Activated T-cell treated with anti-CD3 and anti-CD28 coated beads, Interleukin-2, amount 50 U/mL, for 4 hours (primary cell): ENCODE results near the gene P2RX6. TPM values are rescaled to one million over a fixed set of nuclear protein-coding genes. Genes with fewer than 3 reads are reported as not detected.
"Not testable (repeated sequence)": the region's sequence is repeated elsewhere in the genome, so short reads cannot be mapped to it uniquely, and the experiment has no call there.

Source experiments
- ATAC-seq, 2 donors: fragments of 200-7000 bp; cut with Tn5 transposase; one replicate each; pipeline ENCODE4 v1.10.0; 2021
- DNase-seq: peaks from one replicate; pipeline ENCODE4 v3.0.0-alpha.2; 2020
- H3K27me3 Mint-ChIP-seq: one replicate; pipeline ENCODE4 v1.8.0; 2021; ENCODE audit warnings: low read depth, mixed read lengths
- H3K36me3 Mint-ChIP-seq: one replicate; pipeline ENCODE4 v1.8.0; 2022; ENCODE audit warnings: mixed read lengths; ENCODE audit not compliant: insufficient read depth
- H3K4me1 Mint-ChIP-seq: one replicate; pipeline ENCODE4 v1.8.0; 2021; ENCODE audit warnings: low read depth, mixed read lengths
- H3K4me3 Mint-ChIP-seq: one replicate; pipeline ENCODE4 v1.8.0; 2021; ENCODE audit warnings: mild to moderate bottlenecking, moderate library complexity, mixed read lengths
- H3K9me3 Mint-ChIP-seq: one replicate; pipeline ENCODE4 v1.8.0; 2021; ENCODE audit warnings: mixed read lengths
- total RNA-seq, 3 donors: library from RNA; stranded (reverse); gene quantifications; one replicate each; pipeline ENCODE4 v1.2.1, GENCODE V29; 2021

P2RX6 gene
- total RNA-seq, 3 donors from 2014 or later = 0.13 TPM; not detected in 2

DNA sequence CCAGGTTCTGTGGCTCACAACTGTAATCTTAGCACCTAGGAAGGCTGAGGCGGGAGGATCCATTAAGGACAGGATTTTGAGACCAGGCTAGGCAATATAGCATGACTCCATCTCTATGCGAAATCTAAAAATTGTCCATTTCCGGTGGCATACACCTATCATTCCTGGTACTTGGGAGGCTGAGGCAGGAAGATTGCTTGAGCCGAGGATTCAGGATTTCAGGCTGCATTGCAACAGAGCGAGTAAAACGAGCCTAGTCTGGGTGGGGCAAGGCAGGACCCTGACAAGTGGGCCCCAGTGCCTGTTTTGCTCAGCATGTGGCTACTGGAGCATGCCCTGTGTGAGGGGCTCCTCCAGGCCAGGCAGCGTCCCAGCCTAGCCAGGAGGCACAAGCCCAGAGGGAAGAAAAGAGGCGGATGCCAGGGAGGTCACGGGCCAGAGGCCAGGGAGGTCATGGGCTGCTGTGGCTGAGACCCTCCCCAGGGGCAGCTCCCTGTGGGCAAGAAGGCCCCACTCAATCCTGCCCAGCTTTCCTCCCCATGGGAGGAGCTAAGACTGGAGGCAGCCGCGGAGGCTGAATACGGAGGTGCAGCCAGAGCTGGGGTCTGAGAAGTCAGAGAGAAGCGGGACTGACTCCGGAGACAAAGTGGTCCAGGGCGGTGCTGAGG is 39.2 kb downstream of the P2RX6 start:
- Mint-ChIP-seq H3K4me1 (peaks cover 17% of the 10 kb centered on the region), H3K27me3 (peaks cover 6% of the 10 kb centered on the region), H3K4me3 (no peak overlapping the region), H3K36me3 (no peaks in the 10 kb centered on the region), H3K9me3 (no peaks in the 10 kb centered on the region)
- no peak for ATAC-seq
- DNase-seq = no peak

DNA sequence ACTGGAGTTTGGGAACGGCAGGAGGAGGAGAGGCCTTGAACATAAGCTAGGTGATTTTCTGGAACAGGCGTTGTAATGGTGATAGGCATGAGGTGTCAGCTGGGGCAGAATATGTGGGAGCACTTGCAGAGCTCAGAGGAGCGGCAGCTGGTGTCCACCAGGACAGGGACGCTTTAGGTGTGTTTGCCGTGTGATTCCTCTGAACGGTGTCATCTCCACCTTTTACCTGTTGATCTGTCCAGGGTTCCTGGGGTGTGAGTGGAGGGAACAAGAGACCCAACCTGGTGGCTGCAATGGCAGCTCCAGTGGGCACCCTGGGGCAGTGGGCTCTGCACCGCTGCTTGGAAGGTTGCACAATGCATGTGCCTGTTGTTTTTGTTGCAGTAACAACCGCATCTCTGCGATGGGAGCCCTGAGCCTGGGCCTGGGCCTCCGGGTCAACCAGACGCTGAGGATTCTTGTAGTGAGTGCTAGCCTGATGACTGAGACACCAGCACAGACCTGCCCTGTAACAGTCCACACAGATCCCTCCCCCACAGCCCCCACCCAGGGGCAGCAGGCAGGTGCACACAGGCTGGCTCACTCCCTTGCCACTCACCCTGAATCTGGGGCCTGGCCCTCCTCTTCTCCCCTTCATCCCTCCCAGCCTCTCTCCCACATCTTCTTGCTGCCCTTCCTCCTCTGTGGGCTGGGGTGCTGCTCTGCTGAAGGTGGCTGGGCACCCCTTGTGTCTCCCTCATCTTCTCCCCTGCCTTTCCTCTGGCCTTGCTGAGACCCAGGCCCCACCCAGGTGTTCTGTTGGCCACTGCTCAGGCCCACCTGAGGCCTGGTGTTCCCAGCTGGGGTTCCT is 40.0 kb downstream of the P2RX6 start:
- Mint-ChIP-seq H3K4me1 (peaks cover 17% of the 10 kb centered on the region), H3K9me3 (no peaks in the 10 kb centered on the region), H3K36me3 (no peaks in the 10 kb centered on the region), H3K4me3 (no peak overlapping the region), H3K27me3 (peaks cover 6% of the 10 kb centered on the region)
- ATAC-seq (no peak), DNase-seq (no peak)

DNA sequence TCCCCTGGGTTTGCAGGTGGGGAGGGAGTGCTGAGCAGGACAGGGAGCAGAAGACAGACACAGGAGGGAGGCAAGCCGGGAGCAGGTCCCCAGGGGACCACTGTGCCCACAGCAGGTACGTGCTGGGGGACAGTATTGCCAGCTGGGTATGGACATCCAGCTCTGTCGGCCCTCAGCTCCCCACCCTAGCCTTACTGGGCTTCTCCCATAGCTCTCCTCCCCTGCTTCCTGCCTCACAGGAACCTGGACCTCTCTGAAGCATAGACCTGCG is 40.5 kb downstream of the P2RX6 start:
- no peak overlapping the region for H3K4me3 Mint-ChIP-seq

DNA sequence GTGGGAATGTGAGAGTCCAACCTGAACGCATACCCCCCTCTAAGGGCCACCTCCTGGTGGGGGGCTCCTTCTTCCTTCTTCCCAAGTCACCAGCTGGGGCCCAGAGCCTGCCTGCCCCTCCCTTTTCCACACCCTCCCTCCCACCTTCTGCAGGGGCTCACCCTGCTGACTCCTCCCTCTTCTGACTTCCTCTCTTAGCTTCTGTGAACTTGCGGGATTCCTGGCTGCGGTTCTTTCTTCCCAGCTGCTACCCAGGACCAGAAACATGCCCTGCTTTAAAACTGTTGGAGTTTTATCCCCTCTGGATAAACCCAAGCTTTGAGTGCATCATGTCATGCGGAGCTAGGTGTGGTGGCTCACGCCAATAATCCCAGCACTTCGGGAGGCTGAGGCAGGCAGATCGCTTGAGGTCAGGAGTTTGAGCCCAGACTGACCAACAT is 40.9 kb downstream of the P2RX6 start:
- H3K4me1 Mint-ChIP-seq = peaks cover 17% of the 10 kb centered on the region
- peak; percentile 41 to 65 for ATAC-seq
- H3K27me3 Mint-ChIP-seq = peaks cover 6% of the 10 kb centered on the region
- DNase-seq = no peak
- H3K36me3 Mint-ChIP-seq = no peaks in the 10 kb centered on the region
- H3K4me3 Mint-ChIP-seq = peak overlapping the region; percentile 46
- no peaks in the 10 kb centered on the region for H3K9me3 Mint-ChIP-seq

More for the DNA sequence above, 40.5 kb downstream of the P2RX6 start:
- no peak for ATAC-seq
- H3K9me3 Mint-ChIP-seq = no peaks in the 10 kb centered on the region
- H3K27me3 Mint-ChIP-seq = peaks cover 6% of the 10 kb centered on the region
- DNase-seq = no peak
- peaks cover 17% of the 10 kb centered on the region for H3K4me1 Mint-ChIP-seq
- H3K36me3 Mint-ChIP-seq = no peaks in the 10 kb centered on the region

GRCh38 chr22:21060363-21060762 is 45.4 kb downstream of the P2RX6 start:
- not testable (repeated sequence) for DNase-seq, H3K9me3 Mint-ChIP-seq, H3K4me3 Mint-ChIP-seq, ATAC-seq, H3K36me3 Mint-ChIP-seq, H3K27me3 Mint-ChIP-seq
- H3K4me1 Mint-ChIP-seq = peaks cover 16% of the 10 kb centered on the region

GRCh38 chr22:21061660-21062321 is 46.8 kb downstream of the P2RX6 start:
- not testable (repeated sequence) for H3K36me3 Mint-ChIP-seq, H3K27me3 Mint-ChIP-seq, DNase-seq, H3K4me1 Mint-ChIP-seq, ATAC-seq, H3K9me3 Mint-ChIP-seq, H3K4me3 Mint-ChIP-seq

- H3K4me3 Mint-ChIP-seq, DNase-seq, H3K27me3 Mint-ChIP-seq, H3K9me3 Mint-ChIP-seq, ATAC-seq, H3K4me1 Mint-ChIP-seq, H3K36me3 Mint-ChIP-seq: not testable (repeated sequence)
Observed at GRCh38 chr22:21064425-21064824, 49.5 kb downstream of the P2RX6 start.

DNA sequence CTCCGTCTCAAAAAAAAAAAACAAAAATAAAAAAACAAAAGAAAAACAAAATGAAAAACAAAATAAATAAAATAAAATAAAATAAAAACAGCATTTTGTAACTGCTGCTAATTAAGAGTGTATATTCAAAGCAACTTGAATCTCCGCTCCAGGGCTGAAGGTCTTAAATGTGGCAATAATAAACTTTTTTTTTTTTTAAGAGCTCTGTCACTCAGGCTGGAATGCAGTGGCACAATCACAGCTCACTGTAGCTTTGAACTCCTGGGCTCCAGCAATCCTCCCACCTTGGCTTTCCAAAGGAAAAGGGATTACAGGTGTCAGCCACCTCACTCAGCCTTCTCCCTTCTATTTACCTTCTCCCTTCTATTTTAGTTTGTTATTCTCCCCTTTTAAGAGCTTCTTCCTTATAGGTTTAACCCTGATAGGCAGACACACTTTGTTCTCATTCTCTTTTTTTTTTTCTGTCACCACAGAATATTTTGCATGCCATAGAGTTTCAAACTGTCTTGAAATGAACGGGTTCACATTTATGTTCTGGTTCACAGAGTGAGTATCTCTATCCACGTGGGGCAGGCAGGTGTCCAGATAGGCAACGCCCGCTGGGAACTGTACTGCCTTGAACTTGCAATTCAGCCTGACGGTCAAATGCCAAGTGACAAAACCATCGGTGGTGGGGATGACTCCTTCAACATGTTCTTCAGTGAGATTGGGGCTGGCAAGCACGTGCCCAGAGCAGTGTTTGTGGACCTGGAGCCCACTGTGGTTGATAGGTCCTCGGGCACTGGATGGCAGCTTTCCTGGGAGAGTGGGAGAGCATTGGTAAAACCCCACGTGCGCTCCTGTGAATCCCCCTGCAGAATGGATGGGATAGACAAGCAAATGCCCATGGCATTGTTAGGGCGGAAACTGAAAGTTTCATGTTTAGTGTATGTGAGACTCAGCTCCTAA is 50.2 kb downstream of the P2RX6 start:
- no peak for ATAC-seq
- no peaks in the 10 kb centered on the region for H3K36me3 Mint-ChIP-seq
- H3K27me3 Mint-ChIP-seq = peaks cover 3% of the 10 kb centered on the region
- no peak overlapping the region for H3K4me3 Mint-ChIP-seq
- DNase-seq = no peak
- H3K4me1 Mint-ChIP-seq = no peaks in the 10 kb centered on the region
- H3K9me3 Mint-ChIP-seq = no peaks in the 10 kb centered on the region

- DNase-seq (no peak), ATAC-seq (no peak)
- Mint-ChIP-seq H3K27me3 (peaks cover 3% of the 10 kb centered on the region), H3K36me3 (no peaks in the 10 kb centered on the region), H3K4me3 (no peak overlapping the region), H3K4me1 (no peaks in the 10 kb centered on the region), H3K9me3 (no peaks in the 10 kb centered on the region)
Observed at GRCh38 chr22:21067075-21067900, 52.3 kb downstream of the P2RX6 start.

GRCh38 chr22:21067901-21068680 is 53.1 kb downstream of the P2RX6 start:
- DNase-seq (no peak), ATAC-seq (peak in 1 of 2 donors; percentile 38)
- Mint-ChIP-seq H3K4me3 (no peak overlapping the region), H3K4me1 (no peaks in the 10 kb centered on the region), H3K36me3 (no peaks in the 10 kb centered on the region), H3K27me3 (peaks cover 3% of the 10 kb centered on the region), H3K9me3 (no peaks in the 10 kb centered on the region)

DNA sequence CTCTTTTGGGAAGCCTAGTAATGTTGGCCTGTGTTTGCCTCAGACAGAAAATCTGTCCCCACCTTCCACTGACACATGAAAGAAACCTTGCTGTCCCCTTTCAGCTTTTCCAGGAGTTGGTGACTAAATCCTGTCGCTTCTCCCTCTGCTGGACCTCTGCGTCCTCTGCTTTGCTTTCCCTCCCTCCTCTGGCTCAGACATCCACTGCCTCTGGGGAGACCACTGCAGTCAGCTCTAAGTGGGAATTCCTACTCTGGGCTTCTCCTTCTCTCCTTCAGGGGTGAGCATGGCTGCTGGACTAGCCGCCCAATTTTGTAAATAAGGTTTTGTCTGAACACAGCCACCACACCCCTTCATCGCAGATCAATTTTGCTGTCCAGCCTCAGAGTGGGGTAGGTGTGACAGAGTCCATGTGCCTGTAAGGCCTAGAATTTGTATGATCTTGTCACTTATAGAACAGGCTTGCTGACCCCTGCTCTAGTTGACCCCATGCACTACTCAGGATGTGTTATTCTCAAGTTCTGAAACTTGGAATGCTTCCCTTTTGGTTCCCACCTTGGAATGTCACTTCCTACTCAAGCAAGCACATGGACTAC is 53.8 kb downstream of the P2RX6 start:
- ATAC-seq (no peak), DNase-seq (no peak)
- no peaks in the 10 kb centered on the region for H3K4me1 Mint-ChIP-seq
- H3K27me3 Mint-ChIP-seq = peaks cover 3% of the 10 kb centered on the region
- no peaks in the 10 kb centered on the region for H3K9me3 Mint-ChIP-seq
- no peak overlapping the region for H3K4me3 Mint-ChIP-seq
- no peaks in the 10 kb centered on the region for H3K36me3 Mint-ChIP-seq

DNA sequence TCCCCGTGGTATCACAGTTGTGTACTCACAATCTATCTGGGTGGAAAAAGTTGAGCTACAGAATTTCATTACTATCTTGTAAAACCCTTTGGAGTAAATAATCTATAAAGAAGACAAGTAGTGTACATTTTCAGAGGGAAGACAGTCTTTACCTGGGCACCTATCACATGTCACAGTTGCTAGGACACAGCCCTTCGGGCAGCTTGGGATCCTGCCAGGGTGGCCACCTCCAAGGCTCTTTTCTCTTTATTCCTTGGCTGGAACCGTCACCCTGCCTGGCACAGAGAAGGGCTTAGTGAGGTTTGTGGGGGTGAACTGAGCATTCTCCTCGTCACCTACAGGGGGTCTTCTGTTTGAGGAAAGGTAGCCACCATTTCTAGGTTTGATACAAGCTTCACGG is 54.4 kb downstream of the P2RX6 start:
- no peaks in the 10 kb centered on the region for H3K36me3 Mint-ChIP-seq
- DNase-seq (no peak), ATAC-seq (no peak)
- H3K9me3 Mint-ChIP-seq = no peaks in the 10 kb centered on the region
- H3K4me1 Mint-ChIP-seq = no peaks in the 10 kb centered on the region
- H3K27me3 Mint-ChIP-seq = peaks cover 3% of the 10 kb centered on the region
- no peak overlapping the region for H3K4me3 Mint-ChIP-seq
